Activated CD4-positive, alpha-beta T cell treated with anti-CD3 and anti-CD28 coated beads, Interleukin-2, Interleukin-6, amounts not matched to agents 100 ng/mL and 50 ng/mL, durations not matched to agents 16 hours and 8 hours (primary cell): ENCODE measurements around the gene MCOLN1.

Experiments used
- DNase-seq: peaks from one replicate; pipeline ENCODE4 v3.0.0-alpha.2; 2020

The MCOLN1 gene

GRCh38 chr19:7579182-7579581 lies 56.8 kb downstream of the MCOLN1 start:
- DNase-seq, result no peak

DNA sequence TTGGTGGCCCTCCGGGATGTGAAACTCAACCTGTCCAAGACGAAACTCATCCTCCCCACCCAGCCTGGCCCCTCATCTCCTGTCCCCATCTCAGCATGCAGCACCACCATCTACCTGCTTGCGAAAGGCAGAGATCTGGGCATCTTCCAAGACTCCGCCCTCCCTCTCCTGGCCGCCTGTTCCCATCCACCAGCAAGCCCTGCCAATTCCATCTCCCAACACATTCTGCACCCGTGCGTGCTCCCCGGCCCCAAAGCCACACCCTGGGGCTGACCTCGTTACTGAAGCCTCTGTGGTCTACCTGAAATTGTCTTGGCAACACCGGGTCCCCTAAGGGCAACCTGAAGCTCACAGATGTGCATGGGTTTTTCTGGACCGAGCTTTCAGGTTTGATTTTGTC lies 60.0 kb downstream of the MCOLN1 start:
- DNase-seq, result no peak
